ENCODE data around the gene OOSP3.
"Not testable (repeated sequence)": the region's sequence is repeated elsewhere in the genome, so short reads cannot be mapped to it uniquely, and the experiment has no call there.

The OOSP3 gene

DNA sequence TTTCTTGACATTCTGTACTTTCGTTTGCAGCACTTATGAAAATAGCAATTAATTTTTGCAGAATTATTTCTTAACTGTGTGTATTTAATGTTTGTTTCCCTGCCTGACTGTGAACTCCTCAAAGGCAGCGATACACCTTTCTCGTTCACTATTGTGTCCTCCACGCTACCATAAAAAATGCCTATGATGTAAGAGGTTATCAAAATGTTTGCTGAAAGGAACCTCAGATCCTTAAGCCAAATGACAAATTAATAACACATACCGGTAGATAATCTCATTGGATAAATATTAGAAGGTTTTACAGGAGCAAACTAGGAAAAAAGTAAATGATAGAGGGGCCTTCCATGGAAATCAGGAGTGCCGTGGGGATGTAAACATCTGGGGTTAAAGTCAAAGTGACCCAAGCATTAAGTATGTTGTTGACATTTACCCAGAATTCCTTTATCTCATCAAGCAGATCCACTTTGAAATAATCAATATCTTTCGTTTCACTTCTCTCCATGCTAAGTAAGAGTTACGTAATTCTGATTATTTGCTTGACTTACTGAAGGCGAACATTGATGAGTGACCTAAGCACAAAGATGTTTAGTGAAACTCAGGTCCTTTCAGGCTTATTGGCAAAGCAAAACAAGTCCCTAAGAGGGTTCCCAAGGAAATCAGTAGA, 2.6 kb upstream of the OOSP3 start:
- in situ Hi-C loops (cut with MboI; ENCODE audit: low sequenced_read_pairs) = no loop called here

DNA sequence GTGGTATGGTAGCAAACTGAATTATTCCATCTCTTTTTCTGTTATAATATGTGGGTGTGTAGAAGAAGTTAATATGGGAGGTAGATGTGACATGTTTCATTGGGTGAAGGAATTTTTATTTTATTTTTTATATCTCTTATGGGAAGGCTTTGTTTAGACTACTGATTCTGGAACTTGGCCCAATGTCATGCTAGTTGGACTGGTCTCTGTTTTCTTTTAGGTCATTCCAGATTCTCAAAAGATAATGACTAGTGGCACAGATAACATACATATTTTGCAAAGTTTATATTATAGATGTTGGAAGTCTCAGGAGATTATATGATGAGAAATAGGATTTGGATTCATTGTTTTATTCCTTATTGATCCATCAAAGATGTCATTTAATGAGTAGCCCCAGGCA, 1.3 kb upstream of the OOSP3 start:
- in situ Hi-C loops (cut with MboI; ENCODE audit: low sequenced_read_pairs) = no loop called here

DNA sequence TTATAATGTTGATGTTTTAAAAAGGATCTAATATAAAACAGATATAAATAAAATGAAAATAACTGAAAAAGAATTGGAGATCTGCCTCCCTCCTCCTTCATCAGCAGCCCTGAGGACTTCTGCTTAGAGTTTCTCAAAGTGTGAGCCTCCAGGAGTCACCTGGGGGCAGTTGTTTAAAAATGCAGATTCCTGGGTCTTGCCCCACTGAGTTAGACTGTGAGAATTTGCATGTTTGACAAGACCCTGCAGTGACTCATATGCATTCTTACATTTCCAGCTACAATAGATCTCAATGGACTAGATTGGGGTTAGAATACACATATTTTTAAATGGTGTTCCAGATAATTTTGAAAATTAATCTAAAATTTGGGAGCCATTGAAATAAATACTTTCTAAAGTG, 798 bp upstream of the OOSP3 start:
- in situ Hi-C loops (cut with MboI; ENCODE audit: low sequenced_read_pairs) = no loop called here

DNA sequence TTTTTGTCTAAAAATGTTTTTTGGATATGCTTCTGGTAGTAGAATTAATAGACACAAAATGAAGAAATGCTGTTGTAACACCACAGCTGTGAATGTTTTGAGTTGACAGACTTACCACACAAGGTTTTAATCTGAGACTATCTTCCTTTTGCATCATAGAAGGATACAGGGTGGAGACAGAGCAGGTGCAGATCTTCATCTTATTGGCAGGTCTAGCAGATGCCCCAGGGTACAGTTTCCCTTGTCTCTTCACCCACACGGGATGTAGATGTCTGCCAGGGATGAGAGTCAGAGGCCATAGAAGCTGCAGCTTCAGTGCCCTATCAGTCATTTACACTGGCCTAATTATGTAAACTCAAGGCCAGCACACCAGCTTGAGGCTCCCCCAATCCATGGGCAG, 985 bp downstream of the OOSP3 start:
- in situ Hi-C loops (cut with MboI; ENCODE audit: low sequenced_read_pairs) = no loop called here

DNA sequence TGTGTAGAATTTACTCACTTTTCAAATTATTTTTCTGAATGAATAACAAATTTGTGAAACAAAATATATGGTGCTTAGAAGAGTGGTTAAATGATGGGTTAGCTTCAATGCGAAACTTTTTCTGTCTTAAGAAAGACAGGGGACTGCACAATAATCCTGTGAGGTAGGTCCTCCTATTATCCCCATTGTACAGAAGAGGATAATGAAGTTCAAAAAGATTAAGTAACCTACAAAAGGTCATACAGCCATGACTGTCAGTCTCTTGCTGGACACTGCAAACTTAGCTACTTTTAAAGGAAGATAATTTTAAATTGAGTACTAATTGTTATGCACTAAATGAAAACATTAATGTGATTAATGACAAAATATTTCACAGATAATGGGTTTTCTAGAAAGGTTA, 5.0 kb downstream of the OOSP3 start:
- in situ Hi-C loops (cut with MboI; ENCODE audit: low sequenced_read_pairs) = no loop called here

DNA sequence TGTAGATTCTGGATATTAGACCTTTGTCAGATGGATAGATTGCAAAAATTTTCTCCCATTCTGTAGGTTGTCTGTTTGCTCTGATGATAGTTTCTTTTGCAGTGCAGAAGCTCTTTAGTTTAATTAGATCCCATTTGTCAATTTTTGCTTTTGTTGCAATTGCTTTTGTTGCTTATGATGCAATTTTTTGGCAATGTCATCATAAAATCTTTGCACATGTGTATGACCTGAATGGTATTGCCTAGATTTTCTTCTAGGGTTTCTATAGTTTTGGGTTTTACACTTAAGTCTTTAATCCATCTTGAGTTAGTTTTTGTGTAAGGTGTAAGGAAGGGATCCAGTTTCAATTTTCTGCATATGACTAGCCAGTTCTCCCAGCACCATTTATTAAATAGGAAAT, 8.6 kb downstream of the OOSP3 start:
- in situ Hi-C loops (cut with MboI; ENCODE audit: low sequenced_read_pairs) = not testable (repeated sequence)

DNA sequence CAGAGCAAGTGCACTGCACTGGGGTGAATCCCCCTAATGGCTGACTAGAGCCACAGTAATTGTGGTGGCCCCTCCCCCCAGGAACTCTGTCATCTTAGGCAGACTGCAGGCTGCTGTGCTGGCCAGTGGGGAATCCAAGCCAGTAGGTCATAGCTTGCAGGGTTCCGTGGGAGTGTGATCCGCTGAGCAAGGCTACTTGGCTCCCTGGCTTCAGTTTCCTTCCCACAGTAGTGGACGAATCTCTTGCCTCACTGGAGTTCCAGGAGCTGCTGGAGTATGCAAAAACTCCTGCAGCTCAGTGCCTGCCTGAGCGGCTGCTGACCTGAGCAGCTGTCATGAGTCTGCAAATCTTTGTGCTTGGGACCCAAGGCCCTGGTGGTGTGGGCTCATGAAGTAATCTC, 13.2 kb downstream of the OOSP3 start:
- in situ Hi-C loops (cut with MboI; ENCODE audit: low sequenced_read_pairs) = no loop called here

DNA sequence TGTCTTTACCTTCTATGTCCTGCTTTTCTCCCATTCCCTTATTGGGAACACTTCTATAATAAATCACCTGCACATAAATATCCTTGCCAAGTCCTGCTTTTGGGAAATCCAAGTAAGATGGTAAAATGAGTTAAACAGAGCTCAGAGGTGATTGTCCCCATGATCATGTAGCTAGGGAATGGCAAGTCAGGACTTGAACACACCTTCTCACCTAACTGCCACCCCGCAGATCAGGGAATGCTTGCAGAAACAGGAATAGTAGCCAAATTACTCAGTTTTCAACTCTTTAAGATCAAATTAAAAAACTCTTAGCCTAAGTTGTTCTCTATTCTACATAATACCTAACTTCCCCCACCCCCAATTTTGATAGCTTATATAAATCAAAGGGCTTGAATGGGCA, 16.0 kb downstream of the OOSP3 start:
- in situ Hi-C loops (cut with MboI; ENCODE audit: low sequenced_read_pairs) = no loop called here

DNA sequence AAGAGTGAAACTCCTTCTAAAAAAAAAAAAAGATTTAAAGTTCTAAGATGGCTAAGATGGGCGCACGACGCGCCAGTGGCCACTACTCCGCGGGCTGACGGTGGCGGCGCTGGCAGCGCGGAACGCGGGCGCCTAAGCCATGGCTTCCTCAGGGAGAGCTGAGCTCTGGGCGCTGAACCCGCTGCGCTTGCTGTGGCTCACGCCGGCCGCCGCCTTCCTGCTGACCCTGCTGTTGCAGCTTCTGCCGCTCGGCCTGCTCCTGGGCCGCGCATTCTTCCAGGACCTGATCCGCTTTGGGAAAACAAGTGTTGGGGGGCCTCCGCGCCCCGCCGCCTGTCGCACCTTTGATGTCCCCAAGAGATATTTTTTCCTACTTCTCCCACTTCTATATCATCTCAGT, 19.5 kb downstream of the OOSP3 start:
- in situ Hi-C loops (cut with MboI; ENCODE audit: low sequenced_read_pairs) = no loop called here

DNA sequence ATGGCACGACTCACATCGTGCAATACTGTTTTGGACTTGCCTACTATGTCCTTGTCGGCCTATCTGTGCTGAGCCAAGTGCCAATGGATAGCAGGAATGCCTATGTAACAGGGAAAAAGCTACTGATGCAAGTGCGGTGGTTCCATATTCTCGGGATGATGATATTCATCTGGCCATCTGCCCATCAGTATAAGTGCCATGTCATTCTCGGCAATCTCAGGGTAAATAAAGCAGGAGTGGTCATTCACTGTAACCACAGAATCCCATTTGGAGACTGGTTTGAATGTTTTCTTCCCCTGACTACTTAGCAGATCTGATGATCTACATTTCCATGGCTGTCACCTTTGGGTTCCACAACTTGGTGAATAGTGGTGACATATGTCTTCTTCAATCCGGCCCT, 20.1 kb downstream of the OOSP3 start:
- in situ Hi-C loops (cut with MboI; ENCODE audit: low sequenced_read_pairs) = no loop called here

DNA sequence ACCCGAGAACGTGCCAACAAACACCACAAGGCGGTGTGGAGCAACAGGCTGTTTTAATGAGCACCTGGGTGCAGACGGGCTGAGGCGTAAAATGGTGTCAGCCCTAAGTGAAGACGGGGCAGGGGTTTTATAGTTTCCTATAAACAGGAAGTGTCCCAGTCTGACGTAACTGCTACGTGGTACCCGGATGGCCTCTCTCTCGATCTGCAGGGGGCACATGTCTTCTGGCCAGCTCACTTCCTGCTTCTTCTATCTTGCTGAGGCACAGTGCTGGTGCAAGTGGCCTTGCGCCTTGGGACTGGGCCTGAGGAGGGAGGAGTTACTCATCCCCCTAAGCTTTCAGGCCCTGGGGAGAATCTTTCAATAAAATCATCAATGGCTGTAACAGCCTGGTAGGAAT, 20.9 kb downstream of the OOSP3 start:
- in situ Hi-C loops (cut with MboI; ENCODE audit: low sequenced_read_pairs) = no loop called here

DNA sequence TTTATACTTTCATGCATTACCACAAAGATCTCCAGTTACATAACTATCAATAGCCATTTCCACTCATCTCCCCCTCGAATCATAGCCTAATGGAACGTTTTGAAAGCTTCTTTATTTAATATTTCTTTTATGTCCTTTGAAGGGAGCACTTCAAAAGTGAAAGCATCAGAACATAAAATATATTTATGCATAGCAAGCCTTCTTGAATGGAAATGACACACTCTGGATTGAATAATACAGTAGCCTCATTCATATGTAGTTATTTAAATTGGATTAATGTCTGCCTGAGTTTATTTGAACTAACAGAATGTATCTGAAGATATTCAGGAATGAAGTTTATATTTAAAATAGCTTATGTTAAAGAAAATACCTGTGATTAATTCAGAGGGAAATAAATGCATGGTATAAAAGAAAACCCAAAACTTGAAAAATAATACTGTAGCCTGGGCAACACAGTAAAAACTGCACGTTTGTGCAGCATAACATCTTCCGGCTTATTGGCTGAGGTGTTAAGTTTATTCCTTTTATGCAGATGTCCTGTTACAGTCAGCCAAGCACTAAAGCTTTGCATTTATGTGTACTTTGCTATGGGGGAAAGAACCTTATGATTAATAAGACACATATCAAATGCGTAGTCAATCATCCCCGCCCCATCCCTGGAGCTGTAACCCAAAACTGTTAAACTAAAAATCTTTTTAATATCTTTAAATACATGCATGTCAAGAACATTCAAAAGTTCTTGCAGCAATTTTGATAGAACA, 22.0 kb downstream of the OOSP3 start:
- in situ Hi-C loops (cut with MboI; ENCODE audit: low sequenced_read_pairs) = no loop called here

DNA sequence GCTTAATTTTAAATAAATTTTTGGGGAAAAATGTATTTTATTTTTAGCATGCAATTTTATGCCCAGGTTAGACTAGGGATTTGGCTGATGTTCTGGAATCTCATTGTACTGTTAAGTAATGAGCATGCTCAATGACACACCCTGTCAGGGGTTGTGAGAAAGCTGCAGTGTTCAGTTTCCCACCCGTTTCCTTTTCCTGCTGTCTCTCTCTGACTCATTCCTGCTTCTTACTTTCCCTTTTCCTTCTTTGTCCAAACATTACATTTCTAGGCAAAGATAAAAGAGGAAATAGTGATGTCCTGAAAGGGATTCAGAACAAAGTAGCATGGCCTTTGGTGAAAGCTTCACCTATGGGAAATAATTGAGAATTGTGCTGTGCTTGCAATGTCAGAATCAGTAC, 22.7 kb downstream of the OOSP3 start:
- in situ Hi-C loops (cut with MboI; ENCODE audit: low sequenced_read_pairs) = no loop called here

DNA sequence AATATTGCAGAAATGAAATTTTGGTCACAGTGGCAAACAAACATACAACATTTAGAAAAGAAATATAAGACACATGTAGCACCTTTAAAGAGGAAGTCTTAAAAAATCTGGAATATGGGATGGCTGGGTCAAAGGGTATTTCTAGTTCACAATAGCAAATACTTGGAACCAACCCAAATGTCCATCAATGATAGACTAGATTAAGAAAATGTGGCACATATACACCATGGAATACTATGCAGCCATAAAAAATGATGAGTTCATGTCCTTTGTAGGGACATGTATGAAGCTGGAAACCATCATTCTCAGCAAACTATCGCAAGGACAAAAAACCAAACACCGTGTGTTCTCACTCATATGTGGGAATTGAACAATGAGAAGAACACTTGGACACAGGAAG, 25.0 kb downstream of the OOSP3 start:
- in situ Hi-C loops (cut with MboI; ENCODE audit: low sequenced_read_pairs) = not testable (repeated sequence)

DNA sequence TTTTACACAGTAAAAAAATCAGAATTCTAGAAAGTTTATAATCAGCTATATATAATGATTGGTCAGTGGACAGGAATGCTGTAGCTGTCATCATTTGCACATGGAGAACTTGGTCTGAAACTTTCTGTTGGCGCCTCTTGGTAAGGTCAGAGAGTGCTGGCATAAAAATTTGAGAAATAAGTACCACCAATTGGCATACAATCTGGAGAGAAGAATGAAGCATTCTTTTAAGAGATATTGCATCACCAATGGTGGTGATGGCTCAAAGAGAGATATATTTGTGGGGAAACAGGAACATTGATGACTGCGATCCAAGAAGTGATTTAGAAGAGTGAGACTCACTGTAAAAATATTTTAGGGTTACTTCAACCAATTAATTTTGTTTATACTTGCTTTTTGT, 39.9 kb downstream of the OOSP3 start:
- in situ Hi-C loops (cut with MboI; ENCODE audit: low sequenced_read_pairs) = no loop called here

DNA sequence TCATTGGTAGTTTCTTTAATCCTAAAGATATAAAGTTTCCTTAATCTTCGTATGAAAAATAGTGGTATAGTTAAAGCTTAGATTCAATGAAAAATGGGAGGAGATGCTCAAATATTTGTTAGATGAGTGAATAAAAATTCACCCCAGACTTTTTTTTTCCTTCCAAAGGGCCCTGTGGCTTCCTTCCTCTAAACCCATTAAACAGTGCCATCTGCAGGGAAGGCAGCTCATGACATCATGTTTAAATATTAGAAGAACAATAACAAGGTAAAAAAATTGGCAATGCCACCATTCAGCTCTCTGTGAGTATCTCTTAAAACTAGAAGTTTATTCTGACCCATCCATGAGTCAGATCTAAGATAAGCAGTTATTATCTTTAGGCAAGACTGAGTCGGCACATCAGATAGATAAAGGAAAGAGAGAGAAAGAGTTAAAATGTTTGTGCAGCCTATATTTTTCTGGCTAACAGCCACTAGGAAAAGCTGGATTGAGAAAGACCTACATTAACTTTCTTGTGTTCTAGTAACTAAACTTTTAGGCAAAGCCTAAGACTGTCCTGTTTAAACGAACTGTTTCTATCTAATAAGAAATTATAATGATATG, 40.5 kb downstream of the OOSP3 start:
- in situ Hi-C loops (cut with MboI; ENCODE audit: low sequenced_read_pairs) = no loop called here

DNA sequence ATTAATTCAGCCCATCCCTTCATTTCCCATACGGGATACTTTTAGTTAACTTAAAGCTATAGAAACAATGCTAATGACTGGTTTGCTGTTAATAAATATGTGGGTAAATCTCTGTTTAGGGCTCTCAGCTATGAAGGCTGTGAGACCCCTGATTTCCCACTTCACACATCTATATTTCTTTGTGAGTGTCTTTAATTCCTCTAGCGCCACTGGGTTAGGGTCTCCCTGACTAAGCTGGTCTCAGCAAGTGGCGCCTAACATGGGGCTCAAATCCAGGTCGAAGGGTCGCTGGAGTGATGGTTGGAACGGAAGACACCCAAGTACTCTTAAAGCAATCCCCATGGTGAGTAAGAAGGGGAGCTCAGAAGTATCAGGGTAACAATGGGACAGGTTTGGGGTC, 45.2 kb downstream of the OOSP3 start:
- in situ Hi-C loops (cut with MboI; ENCODE audit: low sequenced_read_pairs) = no loop called here

DNA sequence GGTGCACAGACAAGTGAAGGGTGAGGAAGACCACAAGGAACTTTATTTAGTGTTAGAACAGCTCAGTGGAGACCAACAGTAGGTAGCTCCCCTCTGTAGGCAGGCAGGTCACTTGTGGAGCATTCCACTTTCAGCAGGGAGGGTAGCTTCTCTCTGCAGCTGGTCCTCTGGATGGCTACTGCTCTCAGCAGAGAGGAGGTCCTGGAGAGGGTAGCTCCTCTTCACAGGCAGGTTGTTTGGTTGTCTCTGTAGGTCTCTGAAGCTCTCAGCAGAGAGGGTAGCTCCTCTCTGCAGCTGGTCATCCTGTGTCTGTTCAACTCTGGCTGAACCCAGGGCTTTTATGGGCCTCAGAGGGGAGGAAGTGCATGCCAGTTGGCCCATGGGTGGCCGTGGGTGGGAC, 53.1 kb downstream of the OOSP3 start:
- in situ Hi-C loops (cut with MboI; ENCODE audit: low sequenced_read_pairs) = no loop called here

DNA sequence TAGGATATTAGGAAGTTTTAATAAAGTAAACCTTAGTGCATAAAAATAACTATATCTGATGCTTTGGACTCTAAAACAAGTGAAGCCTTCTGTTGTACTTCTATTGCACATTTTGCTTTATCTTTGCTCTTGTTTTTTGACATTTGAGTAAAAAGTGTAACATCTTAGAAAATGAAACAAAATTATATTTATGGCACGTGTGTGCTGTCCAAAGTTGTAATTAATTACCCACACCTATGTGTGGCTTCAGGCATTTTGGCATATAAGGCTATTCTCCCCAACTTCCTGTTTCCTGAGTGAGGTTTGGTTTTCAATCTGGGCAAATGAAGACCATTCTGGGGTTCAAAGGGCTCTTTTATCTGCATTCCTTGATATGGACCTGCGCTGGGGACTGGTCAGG, 59.5 kb downstream of the OOSP3 start, which contains the start of gene OOSP1:
OOSP1 (plus strand) TSS at position 301 of the 400 bp plus-strand sequence; CDS start at position 324, 23 bp downstream.
- in situ Hi-C loops (cut with MboI; ENCODE audit: low sequenced_read_pairs) = no loop called here

DNA sequence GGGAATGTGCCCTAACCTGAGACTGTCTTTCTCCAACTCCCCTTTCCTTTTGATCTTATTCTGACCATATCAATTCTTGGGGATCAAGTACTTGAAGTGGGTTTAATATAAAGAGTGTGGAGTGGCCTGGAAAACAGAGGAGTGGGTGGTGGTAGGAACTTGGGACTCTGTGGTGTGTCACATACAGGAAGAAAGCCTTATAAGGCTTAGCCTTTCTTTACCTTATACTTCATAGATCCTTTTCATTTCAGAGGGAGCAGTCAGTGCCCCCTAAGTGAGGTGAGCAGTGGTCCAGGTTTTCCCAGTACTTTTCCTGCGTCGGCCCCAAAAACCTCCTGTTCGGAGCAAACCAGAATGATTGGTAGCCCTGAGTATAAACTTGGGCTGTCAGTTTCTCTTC, 60.1 kb downstream of the OOSP3 start:
- in situ Hi-C loops (cut with MboI; ENCODE audit: low sequenced_read_pairs) = no loop called here

DNA sequence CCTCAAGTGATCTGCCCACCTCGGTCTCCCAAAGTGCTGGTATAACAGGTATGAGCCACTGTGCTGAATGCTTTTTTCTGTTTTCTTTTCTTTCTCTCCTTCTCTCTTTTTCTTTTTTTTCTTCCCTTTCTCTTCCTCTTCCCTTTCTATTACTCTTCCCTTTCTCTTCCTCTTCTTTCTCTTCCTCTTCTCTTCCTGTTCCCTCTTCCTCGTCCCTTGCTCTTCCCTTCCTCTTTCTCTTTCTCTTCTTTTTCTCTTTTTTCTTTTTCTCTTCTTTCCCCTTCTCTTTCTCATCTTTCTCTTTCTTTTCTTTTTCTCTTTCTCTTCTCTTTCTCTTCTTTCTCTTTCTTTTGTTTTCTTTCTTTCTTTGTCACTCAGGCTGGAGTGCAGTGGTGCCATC, 60.9 kb downstream of the OOSP3 start:
- in situ Hi-C loops (cut with MboI; ENCODE audit: low sequenced_read_pairs) = no loop called here

DNA sequence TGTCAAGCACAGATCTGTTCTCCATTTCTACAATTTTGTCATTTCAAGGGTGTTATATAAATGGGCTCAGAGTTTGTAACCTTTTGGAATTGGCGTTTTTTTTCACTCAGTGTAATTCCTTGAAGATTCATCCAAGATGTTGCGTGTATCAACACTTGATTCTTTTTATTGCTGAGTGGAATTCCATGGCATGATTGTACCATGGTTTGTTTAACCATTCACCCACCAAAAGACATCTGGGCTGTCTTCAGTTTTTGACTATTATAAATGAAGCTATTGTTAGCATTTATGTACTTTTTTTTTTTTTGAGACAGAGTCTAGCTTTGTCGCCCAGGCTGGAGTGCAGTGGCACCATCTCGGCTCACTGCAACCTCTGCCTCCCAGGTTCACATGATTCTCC, 62.5 kb downstream of the OOSP3 start:
- in situ Hi-C loops (cut with MboI; ENCODE audit: low sequenced_read_pairs) = no loop called here

Measured in HL-60/S4 treated with phorbol 12-myristate 13-acetate at 8.2 ng/mL for 4 days and 3 days (cell line).